ENCODE measurements around the gene EPHB4.

DNA sequence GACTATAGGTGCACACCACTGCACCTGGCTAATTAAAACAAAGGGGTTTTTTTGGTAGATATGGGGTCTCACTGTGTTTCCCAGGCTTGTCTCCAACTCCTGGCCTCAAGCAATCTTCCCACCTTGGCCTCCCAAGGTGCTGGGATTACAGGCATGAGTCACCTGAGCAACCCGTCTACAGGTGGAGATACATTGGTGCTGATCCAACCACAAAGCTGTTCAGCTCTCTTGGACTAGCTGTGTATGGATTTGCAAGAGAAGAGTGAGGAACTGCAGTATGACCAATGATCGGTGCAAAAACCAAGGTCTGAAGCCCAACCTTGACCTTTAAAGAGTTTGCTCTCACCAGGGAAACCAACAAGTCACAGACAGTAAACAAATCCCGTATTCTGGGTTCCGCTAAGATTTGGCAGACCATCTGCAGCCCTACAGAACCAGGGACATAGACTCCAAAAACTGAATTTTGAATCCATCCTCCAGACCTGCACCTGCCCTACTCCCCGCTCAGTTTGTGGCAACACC lies 18.9 kb downstream of the EPHB4 start:
- TF ChIP-seq CTCF (IDR thresholded peaks at IDR 0.05): no peak
- no peak for TF ChIP-seq EP300 (IDR thresholded peaks at IDR 0.05)

Measured in ovary (tissue), 3 donors.